Measurements from ENCODE around the gene HUWE1. TPM values are rescaled to one million over a fixed set of nuclear protein-coding genes. Genes with fewer than 3 reads are reported as not detected.

Gene HUWE1
- polyA plus RNA-seq, 2 of the 4 experiments (the other 2 are of a cell fraction), result 55.7 to 120 TPM

DNA sequence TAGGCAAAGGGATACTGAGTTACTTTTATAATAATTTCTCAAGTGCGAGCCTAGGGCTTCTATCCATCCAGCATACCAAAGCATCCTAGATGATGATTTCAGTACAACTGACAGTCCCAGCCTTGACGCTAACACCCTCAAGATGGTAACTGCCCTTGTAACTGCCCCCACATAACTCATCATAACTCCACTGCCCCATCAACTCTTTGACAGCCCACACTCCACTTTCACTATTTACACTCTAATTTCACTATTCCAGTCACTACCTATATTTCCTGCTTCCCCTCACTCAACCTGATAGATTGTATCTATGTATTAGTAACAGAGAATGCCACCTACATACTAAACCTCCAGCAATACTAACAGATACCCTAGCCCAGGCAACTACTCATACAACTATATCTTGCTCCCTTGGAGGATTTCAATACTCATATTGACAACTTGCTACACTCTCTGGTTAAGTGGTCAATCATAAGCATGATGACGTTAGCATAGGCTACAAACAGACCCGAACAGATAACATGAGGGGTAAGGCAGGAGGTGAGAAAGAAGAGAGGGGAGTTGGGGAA, 65.0 kb downstream of the HUWE1 start (continued):
- no peak for TF ChIP-seq ELK1 (IDR thresholded peaks at IDR 0.05; ENCODE audit: low read depth, low read length)

GRCh38 chrX:53616946-53617345, 69.6 kb downstream of the HUWE1 start:
- Histone ChIP-seq H3K27ac (no peak overlapping the region), H3K4me2 (no peak overlapping the region), H3K4me3 (no peak overlapping the region), H3K9me3 (no peaks in the 10 kb centered on the region), H3K4me1 (no peaks in the 10 kb centered on the region)
- ChIA-PET POLR2A (no interaction called here), CTCF (no interaction called here)
- FAIRE-seq (peak; percentile 43), ATAC-seq (no peak), DNase-seq (ENCODE audit: low read depth in 1 of 2, low spot score in 1 of 2) (no peak)
- WGBS (ENCODE audit: missing lambda C conversion rate), result 91% methylated on average over 6 of the region's 6 CpGs
- TF ChIP-seq, protein P1, sequence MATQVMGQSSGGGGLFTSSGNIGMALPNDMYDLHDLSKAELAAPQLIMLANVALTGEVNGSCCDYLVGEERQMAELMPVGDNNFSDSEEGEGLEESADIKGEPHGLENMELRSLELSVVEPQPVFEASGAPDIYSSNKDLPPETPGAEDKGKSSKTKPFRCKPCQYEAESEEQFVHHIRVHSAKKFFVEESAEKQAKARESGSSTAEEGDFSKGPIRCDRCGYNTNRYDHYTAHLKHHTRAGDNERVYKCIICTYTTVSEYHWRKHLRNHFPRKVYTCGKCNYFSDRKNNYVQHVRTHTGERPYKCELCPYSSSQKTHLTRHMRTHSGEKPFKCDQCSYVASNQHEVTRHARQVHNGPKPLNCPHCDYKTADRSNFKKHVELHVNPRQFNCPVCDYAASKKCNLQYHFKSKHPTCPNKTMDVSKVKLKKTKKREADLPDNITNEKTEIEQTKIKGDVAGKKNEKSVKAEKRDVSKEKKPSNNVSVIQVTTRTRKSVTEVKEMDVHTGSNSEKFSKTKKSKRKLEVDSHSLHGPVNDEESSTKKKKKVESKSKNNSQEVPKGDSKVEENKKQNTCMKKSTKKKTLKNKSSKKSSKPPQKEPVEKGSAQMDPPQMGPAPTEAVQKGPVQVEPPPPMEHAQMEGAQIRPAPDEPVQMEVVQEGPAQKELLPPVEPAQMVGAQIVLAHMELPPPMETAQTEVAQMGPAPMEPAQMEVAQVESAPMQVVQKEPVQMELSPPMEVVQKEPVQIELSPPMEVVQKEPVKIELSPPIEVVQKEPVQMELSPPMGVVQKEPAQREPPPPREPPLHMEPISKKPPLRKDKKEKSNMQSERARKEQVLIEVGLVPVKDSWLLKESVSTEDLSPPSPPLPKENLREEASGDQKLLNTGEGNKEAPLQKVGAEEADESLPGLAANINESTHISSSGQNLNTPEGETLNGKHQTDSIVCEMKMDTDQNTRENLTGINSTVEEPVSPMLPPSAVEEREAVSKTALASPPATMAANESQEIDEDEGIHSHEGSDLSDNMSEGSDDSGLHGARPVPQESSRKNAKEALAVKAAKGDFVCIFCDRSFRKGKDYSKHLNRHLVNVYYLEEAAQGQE (IDR thresholded peaks at IDR 0.05), result no peak
- TF ChIP-seq HOXB13 (CRISPR knock-in tag; IDR thresholded peaks at IDR 0.05; ENCODE audit: low read depth) (no peak), BHLHE40 (IDR thresholded peaks at IDR 0.05; ENCODE audit: low read depth, low read length) (no peak), POLR2AphosphoS2 (conservative IDR thresholded peaks at IDR 0.05; ENCODE audit: low read length) (no peak), HOXA7 (CRISPR knock-in tag; IDR thresholded peaks at IDR 0.05) (no peak), HDAC2 (IDR thresholded peaks at IDR 0.05) (no peak), ZNF302 (CRISPR knock-in tag; IDR thresholded peaks at IDR 0.05) (no peak), POLR2A (IDR thresholded peaks at IDR 0.05; ENCODE audit: low read length) (no peak), MAX (IDR thresholded peaks at IDR 0.05) (no peak), PHF8 (IDR thresholded peaks at IDR 0.05; ENCODE audit: borderline replicate concordance, low read depth) (no peak), ESRRA (IDR thresholded peaks at IDR 0.05; ENCODE audit: borderline replicate concordance, low read length) (no peak), RARB (CRISPR knock-in tag; IDR thresholded peaks at IDR 0.05) (no peak), BCL3 (IDR thresholded peaks at IDR 0.05) (no peak)

- ATAC-seq (no peak), DNase-seq (ENCODE audit: low read depth in 1 of 2, low spot score in 1 of 2) (no peak), FAIRE-seq (no peak)
- Histone ChIP-seq H3K4me1 (no peaks in the 10 kb centered on the region), H3K9me3 (no peaks in the 10 kb centered on the region), H3K27ac (no peak overlapping the region), H3K4me2 (no peak overlapping the region), H3K4me3 (no peak overlapping the region)
- ChIA-PET CTCF (no interaction called here), POLR2A (no interaction called here)
- TF ChIP-seq NFE2L2 (conservative IDR thresholded peaks at IDR 0.05; ENCODE audit: low read length), result no peak
- no peak for TF ChIP-seq ZFP36 (IDR thresholded peaks at IDR 0.05; ENCODE audit: borderline replicate concordance, partially characterized antibody)
- TF ChIP-seq CBX2 (IDR thresholded peaks at IDR 0.05; ENCODE audit: borderline replicate concordance, low read depth), result no peak
- no peak for TF ChIP-seq GATA3 (IDR thresholded peaks at IDR 0.05; ENCODE audit: borderline replicate concordance)
- no peak for TF ChIP-seq ZSCAN20 (CRISPR knock-in tag; IDR thresholded peaks at IDR 0.05)
- TF ChIP-seq KDM5A (IDR thresholded peaks at IDR 0.05), result no peak
- no peak for TF ChIP-seq TFCP2L1 (CRISPR knock-in tag; IDR thresholded peaks at IDR 0.05)
- TF ChIP-seq NR3C1 (IDR thresholded peaks at IDR 0.05), result no peak
- no peak for TF ChIP-seq MAZ (IDR thresholded peaks at IDR 0.05; ENCODE audit: borderline replicate concordance, low read depth, low read length)
- TF ChIP-seq HES2 (IDR thresholded peaks at IDR 0.05), result no peak
- no peak for TF ChIP-seq SREBF2 (IDR thresholded peaks at IDR 0.05)
- no peak for TF ChIP-seq JUN (IDR thresholded peaks at IDR 0.05)
- no peak for TF ChIP-seq HEYL (CRISPR knock-in tag; IDR thresholded peaks at IDR 0.05)
- 93% methylated on average over 2 of the region's 2 CpGs for WGBS (ENCODE audit: missing lambda C conversion rate)
These were observed 80.1 kb downstream of the HUWE1 start for GRCh38 chrX:53606456-53606855.
